Vagina (tissue), 2 donors: ENCODE measurements around the gene RAB3B.

Experiments
- CTCF ChIP-seq, 3 experiments: fragments of 450-650 bp in 2 of 3; fragments of 200-600 bp in 1 of 3; sonication (generic) in 1 of 3; IDR thresholded peaks; one replicate each; pipeline ENCODE4 v1.5.1; 2017 to 2019; ENCODE audit warnings: antibody characterized with exemption in 3 of 3, mild to moderate bottlenecking in 2 of 3, moderate library complexity in 2 of 3
- POLR2A ChIP-seq, 2 donors: fragments of 450-650 bp; IDR thresholded peaks; one replicate each; pipeline ENCODE4 v1.6.1; 2017; ENCODE audit warnings: antibody characterized with exemption in 2 of 2, mild to moderate bottlenecking in 2 of 2, moderate library complexity in 2 of 2
- POLR2AphosphoS5 ChIP-seq, 2 donors: sonication (generic); formaldehyde crosslinking; IDR thresholded peaks; one replicate each; pipeline ENCODE4 v1.9.0; 2017; ENCODE audit warnings: antibody characterized with exemption in 2 of 2, mild to moderate bottlenecking in 2 of 2, low read depth in 1 of 2; ENCODE audit not compliant: insufficient read depth in 1 of 2

GRCh38 chr1:51961231-51961630 is 29.3 kb downstream of the RAB3B start:
- TF ChIP-seq CTCF (IDR thresholded peaks at IDR 0.05) (no peak), POLR2AphosphoS5 (IDR thresholded peaks at IDR 0.05; ENCODE audit: insufficient read depth in 1 of 2, low read depth in 1 of 2) (no peak), POLR2A (IDR thresholded peaks at IDR 0.05) (no peak)
